Neuronal stem cell (in vitro differentiated cells): Measurements from ENCODE around the gene SLC26A4.
A peak's percentile ranks its signal among the peaks of the same experiment; 100 is the strongest.

Source experiments
- DNase-seq: peaks from one replicate; pipeline ENCODE4 v3.0.0-alpha.2; 2013; ENCODE audit warnings: low spot score
- H2AFZ ChIP-seq: one replicate; pipeline ENCODE4 v1.6.1; 2013; ENCODE audit warnings: mild to moderate bottlenecking, low read length, inconsistent platforms
- H2AK5ac ChIP-seq: 2 replicates; pipeline ENCODE4 v1.6.1; 2013; ENCODE audit warnings: low read depth, mild to moderate bottlenecking, inconsistent platforms, low read length, moderate library complexity, mixed read lengths
- H2BK120ac ChIP-seq: 2 replicates; pipeline ENCODE4 v1.6.1; 2013; ENCODE audit warnings: low read depth, mild to moderate bottlenecking, inconsistent platforms, low read length, moderate library complexity, mixed read lengths
- H2BK12ac ChIP-seq: one replicate; pipeline ENCODE4 v1.6.1; 2013; ENCODE audit warnings: low read length, inconsistent platforms
- H2BK15ac ChIP-seq: 2 replicates; pipeline ENCODE4 v1.6.1; 2013; ENCODE audit warnings: mild to moderate bottlenecking, low read length, inconsistent platforms, mixed read lengths
- H2BK5ac ChIP-seq: one replicate; pipeline ENCODE4 v1.6.1; 2013; ENCODE audit warnings: inconsistent platforms, mild to moderate bottlenecking, low read length, moderate library complexity
- H3K14ac ChIP-seq: one replicate; pipeline ENCODE4 v1.6.1; 2013; ENCODE audit warnings: low read length, inconsistent platforms
- H3K18ac ChIP-seq: 2 replicates; pipeline ENCODE4 v1.6.1; 2013; ENCODE audit warnings: low read length, inconsistent platforms
- H3K23ac ChIP-seq: 2 replicates; pipeline ENCODE4 v1.6.1; 2013; ENCODE audit warnings: low read depth, mild to moderate bottlenecking, mixed read lengths, low read length, inconsistent platforms; ENCODE audit not compliant: poor library complexity
- H3K27ac ChIP-seq: replicated peaks from 3 replicates; pipeline ENCODE4 v1.5.1; 2013; ENCODE audit warnings: low read length, inconsistent platforms
- H3K27me3 ChIP-seq, 3 experiments: 2 replicates each; pipeline ENCODE4 v1.6.1; 2013; ENCODE audit warnings: low read length in 3 of 3, mild to moderate bottlenecking in 2 of 3, inconsistent platforms in 1 of 3, low read depth in 1 of 3, mixed read lengths in 1 of 3, moderate library complexity in 1 of 3; ENCODE audit not compliant: control insufficient read depth in 3 of 3, insufficient read depth in 3 of 3
- H3K36me3 ChIP-seq, 2 donors: replicated peaks in 1 of 2; 2 replicates each; pipeline ENCODE4 v1.6.1; 2013; ENCODE audit warnings: low read length in 2 of 2; ENCODE audit not compliant: control insufficient read depth in 2 of 2, insufficient read depth in 2 of 2
- H3K4ac ChIP-seq: 2 replicates; pipeline ENCODE4 v1.6.1; 2013; ENCODE audit warnings: inconsistent platforms, mild to moderate bottlenecking, low read length, moderate library complexity
- H3K4me1 ChIP-seq, 2 donors: 1 replicate in 1 of 2; 2 replicates in 1 of 2; pipeline ENCODE4 v1.6.1; 2013; ENCODE audit warnings: low read length in 2 of 2, low read depth in 1 of 2; ENCODE audit not compliant: control insufficient read depth in 2 of 2, insufficient read depth in 1 of 2
- H3K4me2 ChIP-seq: one replicate; pipeline ENCODE4 v1.6.1; 2013; ENCODE audit warnings: mild to moderate bottlenecking, low read length, inconsistent platforms; ENCODE audit not compliant: insufficient read depth, poor library complexity, severe bottlenecking
- H3K4me3 ChIP-seq, 2 donors: 2 replicates each; pipeline ENCODE4 v1.5.1; 2013; ENCODE audit warnings: low read length in 2 of 2, mild to moderate bottlenecking in 2 of 2, inconsistent platforms in 1 of 2, moderate library complexity in 1 of 2
- H3K79me1 ChIP-seq: one replicate; pipeline ENCODE4 v1.6.1; 2013; ENCODE audit warnings: low read depth, mild to moderate bottlenecking, inconsistent platforms, low read length, moderate library complexity
- H3K9ac ChIP-seq: one replicate; pipeline ENCODE4 v1.6.1; 2013; ENCODE audit warnings: mild to moderate bottlenecking, low read depth, low read length, inconsistent platforms; ENCODE audit not compliant: poor library complexity
- H3K9me3 ChIP-seq, 2 donors: replicated peaks in 1 of 2; 2 replicates each; pipeline versions ENCODE3 to v1.6.1; 2013; ENCODE audit warnings: low read length in 2 of 2, mild to moderate bottlenecking in 2 of 2, inconsistent platforms in 1 of 2, low read depth in 1 of 2, mixed read lengths in 1 of 2, moderate library complexity in 1 of 2; ENCODE audit not compliant: control insufficient read depth in 2 of 2, insufficient read depth in 1 of 2
- H4K8ac ChIP-seq: one replicate; pipeline ENCODE4 v1.6.1; 2013; ENCODE audit warnings: low read depth, mild to moderate bottlenecking, inconsistent platforms, low read length, moderate library complexity
- H4K91ac ChIP-seq: one replicate; pipeline ENCODE4 v1.6.1; 2013; ENCODE audit warnings: low read length, low read depth, mild to moderate bottlenecking, inconsistent platforms; ENCODE audit not compliant: poor library complexity
- WGBS, 2 donors: extraction: QIAGEN DNeasy Blood & Tissue Kit; methylation state at CpG; one replicate each; pipeline ENCODE4 v1.1.7; 2013; ENCODE audit warnings: missing lambda C conversion rate in 2 of 2, mixed read lengths in 1 of 2; ENCODE audit not compliant: insufficient read length in 2 of 2, insufficient replicate concordance in 1 of 2; ENCODE audit errors: extremely low coverage in 2 of 2; 5-methylcytosine and 5-hydroxymethylcytosine counted together

SLC26A4 gene

GRCh38 chr7:107696330-107696946 lies 35.8 kb downstream of the SLC26A4 start:
- Histone ChIP-seq H2BK12ac (no peak overlapping the region), H3K18ac (no peak overlapping the region), H3K4ac (no peak overlapping the region), H3K4me2 (no peak overlapping the region), H3K79me1 (no peaks in the 10 kb centered on the region), H2BK15ac (no peak overlapping the region), H2BK5ac (no peak overlapping the region), H4K91ac (no peak overlapping the region), H3K36me3 (no peaks in the 10 kb centered on the region), H2BK120ac (no peak overlapping the region), H3K23ac (no peak overlapping the region), H2AFZ (no peak overlapping the region), H3K27ac (no peak overlapping the region), H3K27me3 (peaks cover 0 to 40% (median 0%) of the 10 kb centered on the region in 3 experiments), H4K8ac (no peak overlapping the region), H2AK5ac (no peak overlapping the region), H3K4me1 (peaks cover 2 to 15% of the 10 kb centered on the region in 2 donors), H3K4me3 (no peak overlapping the region), H3K14ac (no peak overlapping the region), H3K9ac (no peak overlapping the region), H3K9me3 (no peaks in the 10 kb centered on the region)
- DNase-seq = no peak
- no CpG with 5 or more reads among the region's 4 CpGs for WGBS, 2 donors

DNA sequence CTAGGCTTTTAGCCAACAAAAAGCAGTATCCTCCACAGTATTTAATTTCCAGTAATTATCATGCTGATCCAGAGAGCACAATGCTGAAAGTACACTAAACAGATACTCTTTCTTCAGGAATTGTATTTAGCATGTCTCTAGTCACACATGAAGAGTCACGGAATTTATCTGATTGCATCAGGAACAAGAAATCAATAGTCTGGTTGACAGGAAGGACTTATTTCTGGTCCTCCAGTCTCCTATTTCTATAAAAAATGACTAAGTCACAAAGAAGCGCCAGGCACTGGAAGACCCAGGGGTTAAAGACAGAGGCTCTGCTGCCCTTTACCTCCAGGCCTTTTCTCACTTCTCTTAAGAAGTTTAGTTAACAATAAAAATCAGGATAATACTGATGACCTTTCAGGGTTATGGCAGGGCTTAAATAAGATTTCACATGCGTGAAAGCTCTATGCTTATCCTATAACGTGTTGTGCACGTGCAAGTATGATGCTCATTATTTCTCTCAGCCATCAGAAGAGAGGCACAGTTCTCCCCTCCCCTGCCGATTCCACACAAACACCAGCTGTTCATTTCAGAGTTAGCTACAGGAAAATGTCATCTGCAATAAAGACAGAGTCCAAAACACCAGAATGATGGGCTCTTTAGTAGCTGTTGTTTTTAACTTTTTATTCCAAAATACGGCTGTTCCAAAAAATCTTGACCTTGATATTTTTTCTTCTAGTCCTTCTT lies 36.9 kb downstream of the SLC26A4 start:
- H3K27ac ChIP-seq = no peak overlapping the region
- H3K23ac ChIP-seq = no peak overlapping the region
- WGBS, 2 donors = no CpG with 5 or more reads among the region's 7 CpGs

GRCh38 chr7:107700570-107700969 lies 39.9 kb downstream of the SLC26A4 start:
- no peaks in the 10 kb centered on the region for H3K9me3 ChIP-seq
- H3K4ac ChIP-seq = no peak overlapping the region
- H3K79me1 ChIP-seq = no peaks in the 10 kb centered on the region
- H2AFZ ChIP-seq = no peak overlapping the region
- H3K4me3 ChIP-seq = no peak overlapping the region
- peaks cover 0 to 24% (median 0%) of the 10 kb centered on the region in 3 experiments for H3K27me3 ChIP-seq
- H2BK12ac ChIP-seq = no peak overlapping the region
- H3K36me3 ChIP-seq = no peaks in the 10 kb centered on the region
- H4K91ac ChIP-seq = no peak overlapping the region
- no peak overlapping the region for H2AK5ac ChIP-seq
- H4K8ac ChIP-seq = no peak overlapping the region
- no peak overlapping the region for H2BK15ac ChIP-seq
- DNase-seq = no peak
- H3K23ac ChIP-seq = no peak overlapping the region
- no peak overlapping the region for H3K14ac ChIP-seq
- H3K4me2 ChIP-seq = no peak overlapping the region
- no peak overlapping the region for H3K9ac ChIP-seq
- peaks cover 0 to 15% of the 10 kb centered on the region in 2 donors for H3K4me1 ChIP-seq
- H2BK120ac ChIP-seq = no peak overlapping the region
- H3K27ac ChIP-seq = no peak overlapping the region
- H2BK5ac ChIP-seq = no peak overlapping the region
- no peak overlapping the region for H3K18ac ChIP-seq

More for the DNA sequence above, 36.9 kb downstream of the SLC26A4 start:
- Histone ChIP-seq H2AK5ac (no peak overlapping the region), H3K18ac (no peak overlapping the region), H3K4me1 (peaks cover 2 to 15% of the 10 kb centered on the region in 2 donors), H3K4me2 (no peak overlapping the region), H2BK120ac (no peak overlapping the region), H4K8ac (no peak overlapping the region), H2BK15ac (no peak overlapping the region), H3K4ac (no peak overlapping the region), H3K9ac (no peak overlapping the region), H3K27me3 (peaks cover 0 to 35% (median 0%) of the 10 kb centered on the region in 3 experiments), H2BK12ac (no peak overlapping the region), H3K9me3 (no peaks in the 10 kb centered on the region), H2BK5ac (no peak overlapping the region), H4K91ac (no peak overlapping the region), H3K4me3 (no peak overlapping the region), H3K79me1 (no peaks in the 10 kb centered on the region), H2AFZ (peak overlapping the region; percentile 21), H3K14ac (no peak overlapping the region), H3K36me3 (no peaks in the 10 kb centered on the region)
- DNase-seq = no peak

DNA sequence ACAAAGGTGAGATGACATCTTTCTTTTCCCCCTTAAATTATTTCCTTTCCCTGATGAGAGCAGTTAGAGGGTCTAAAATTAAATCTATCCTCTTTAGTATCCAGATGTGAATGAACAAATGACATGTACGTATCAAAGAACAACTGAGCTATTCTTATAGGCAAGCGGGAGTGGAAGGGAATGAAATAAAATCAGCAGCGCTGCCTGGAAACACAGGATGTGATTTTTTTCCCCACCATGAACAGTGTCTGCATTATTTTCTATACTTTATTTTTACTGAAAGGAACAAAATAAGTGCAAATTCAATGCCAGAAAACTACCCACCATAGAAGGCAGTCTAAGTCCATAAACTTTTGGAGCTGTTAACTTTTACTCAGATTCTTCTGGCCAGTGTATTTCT lies 40.6 kb downstream of the SLC26A4 start:
- Histone ChIP-seq H3K23ac (no peak overlapping the region), H2BK12ac (no peak overlapping the region), H3K27ac (no peak overlapping the region), H3K4ac (no peak overlapping the region), H3K18ac (no peak overlapping the region), H2AFZ (no peak overlapping the region), H2AK5ac (no peak overlapping the region), H3K79me1 (no peaks in the 10 kb centered on the region), H3K9me3 (no peaks in the 10 kb centered on the region), H3K27me3 (peaks cover 0 to 24% (median 0%) of the 10 kb centered on the region in 3 experiments), H3K4me3 (no peak overlapping the region), H2BK5ac (no peak overlapping the region), H3K4me1 (peaks cover 0 to 15% of the 10 kb centered on the region in 2 donors), H3K9ac (no peak overlapping the region), H2BK15ac (no peak overlapping the region), H4K91ac (no peak overlapping the region), H3K14ac (no peak overlapping the region), H4K8ac (no peak overlapping the region), H3K36me3 (no peaks in the 10 kb centered on the region), H2BK120ac (no peak overlapping the region), H3K4me2 (no peak overlapping the region)
- no peak for DNase-seq
- WGBS, 2 donors = no CpG with 5 or more reads among the region's 3 CpGs
